NCI-H1694 (cell line): Measurements from ENCODE around the gene ALDOA.

ENCODE experiments used
- DNase-seq: peaks from one replicate; lab custom pipeline; 2025; lab: John Stamatoyannopoulos, UW

The ALDOA gene

GRCh38 chr16:30041841-30042240 lies 23.7 kb upstream of the ALDOA start:
- DNase-seq = peak; percentile 30

GRCh38 chr16:30046178-30046577 lies 19.4 kb upstream of the ALDOA start:
- DNase-seq = no peak

DNA sequence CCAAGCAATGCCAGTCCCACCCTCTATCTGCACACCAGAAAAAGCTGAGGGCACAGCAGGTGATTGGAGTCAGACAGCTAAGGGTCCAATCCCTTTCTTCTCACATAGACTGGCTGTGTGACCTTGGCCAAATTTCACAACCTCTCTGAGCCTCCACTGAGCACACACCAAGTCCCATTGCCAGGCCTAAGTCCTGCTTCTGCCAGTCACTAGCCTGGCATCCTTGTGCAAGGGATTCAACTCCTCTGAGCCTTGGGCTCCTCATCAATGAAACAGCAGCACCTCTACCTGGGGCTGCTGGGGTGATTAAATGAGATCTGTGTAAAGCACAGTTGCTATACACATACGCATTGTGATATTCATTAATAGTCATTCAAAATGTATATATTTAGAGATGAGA lies 19.0 kb upstream of the ALDOA start:
- DNase-seq = no peak

DNA sequence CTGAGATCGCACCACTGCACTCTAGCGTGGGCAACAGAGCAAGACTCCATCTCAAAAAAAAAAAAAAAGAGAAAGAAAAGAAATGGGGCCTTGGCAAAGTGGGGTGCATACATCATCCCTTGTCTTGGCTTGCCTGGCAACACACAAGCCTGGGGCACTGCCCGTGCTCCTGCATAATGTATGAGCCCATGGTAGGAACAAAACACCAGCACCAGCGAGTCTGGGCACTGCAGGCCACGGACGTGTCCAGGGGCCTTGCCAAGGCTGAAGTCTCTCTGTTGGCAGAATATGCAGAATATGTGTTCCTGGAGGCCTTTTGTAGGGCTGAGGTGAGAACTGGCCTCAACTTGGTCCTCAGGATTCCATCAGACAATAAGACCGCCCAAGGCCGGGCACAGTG lies 15.7 kb upstream of the ALDOA start:
- DNase-seq = no peak

- no peak for DNase-seq
Observed at GRCh38 chr16:30051518-30051917, 14.0 kb upstream of the ALDOA start.

GRCh38 chr16:30052671-30053372 lies 12.7 kb upstream of the ALDOA start:
- DNase-seq = peak; percentile 33

GRCh38 chr16:30053376-30054015 lies 12.1 kb upstream of the ALDOA start:
- no peak for DNase-seq

DNA sequence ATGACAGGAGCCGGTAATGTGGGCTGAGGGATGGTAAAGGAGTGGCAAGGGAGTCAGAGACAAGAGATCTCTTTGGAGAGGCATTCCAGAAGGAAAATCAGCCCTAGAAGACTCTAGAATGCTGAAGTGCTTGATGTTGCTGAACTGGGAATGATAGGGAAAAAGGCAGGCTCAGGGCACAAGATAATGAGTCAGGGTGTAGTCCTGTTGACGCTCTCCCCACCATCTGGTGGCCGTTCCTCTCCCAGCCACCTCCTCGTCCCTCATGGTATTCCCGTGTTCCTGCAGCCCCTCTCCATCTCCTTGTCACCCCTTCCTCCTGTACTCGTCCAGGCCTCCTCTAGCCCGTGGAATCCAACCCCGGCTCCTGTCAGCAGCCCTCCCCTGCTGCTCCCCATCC lies 11.1 kb upstream of the ALDOA start:
- DNase-seq = no peak

- no peak for DNase-seq
Observed at GRCh38 chr16:30054959-30055553, 10.5 kb upstream of the ALDOA start.

GRCh38 chr16:30060346-30060745 lies 5.2 kb upstream of the ALDOA start:
- no peak for DNase-seq

DNA sequence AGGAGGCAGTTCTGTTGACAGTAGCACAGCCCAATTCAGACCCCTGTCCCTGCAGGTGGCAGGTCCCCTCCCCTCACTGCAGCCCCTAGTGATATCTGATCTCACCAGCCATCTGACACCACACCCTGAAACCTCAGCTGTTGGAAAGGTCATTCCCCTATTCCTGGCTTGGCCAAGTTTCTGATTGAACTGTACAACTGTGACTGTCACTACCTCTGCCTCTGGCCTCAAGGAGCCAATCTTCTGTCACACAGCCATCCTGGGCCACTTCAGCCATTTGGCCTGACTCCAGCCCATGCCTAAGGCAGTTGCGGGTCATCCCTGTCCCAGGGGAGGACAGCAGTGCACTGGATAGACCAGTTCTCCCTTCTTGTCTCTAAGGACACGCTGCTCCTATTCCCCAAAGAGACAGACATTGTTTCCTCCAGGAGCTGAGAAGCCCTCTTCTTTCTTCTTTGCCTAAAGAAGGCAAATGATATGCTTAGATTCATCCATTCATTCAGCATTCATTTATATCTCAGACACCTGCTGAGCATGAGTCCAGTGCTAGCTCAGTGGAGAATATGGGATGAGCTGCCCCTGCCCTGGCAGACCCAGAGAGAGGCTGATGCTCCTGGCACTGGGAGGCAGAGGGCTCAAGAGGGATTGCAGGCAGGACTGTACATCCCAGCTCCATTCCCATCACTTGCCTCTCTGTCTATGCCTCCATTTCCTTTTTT lies 4.6 kb upstream of the ALDOA start:
- no peak for DNase-seq

DNA sequence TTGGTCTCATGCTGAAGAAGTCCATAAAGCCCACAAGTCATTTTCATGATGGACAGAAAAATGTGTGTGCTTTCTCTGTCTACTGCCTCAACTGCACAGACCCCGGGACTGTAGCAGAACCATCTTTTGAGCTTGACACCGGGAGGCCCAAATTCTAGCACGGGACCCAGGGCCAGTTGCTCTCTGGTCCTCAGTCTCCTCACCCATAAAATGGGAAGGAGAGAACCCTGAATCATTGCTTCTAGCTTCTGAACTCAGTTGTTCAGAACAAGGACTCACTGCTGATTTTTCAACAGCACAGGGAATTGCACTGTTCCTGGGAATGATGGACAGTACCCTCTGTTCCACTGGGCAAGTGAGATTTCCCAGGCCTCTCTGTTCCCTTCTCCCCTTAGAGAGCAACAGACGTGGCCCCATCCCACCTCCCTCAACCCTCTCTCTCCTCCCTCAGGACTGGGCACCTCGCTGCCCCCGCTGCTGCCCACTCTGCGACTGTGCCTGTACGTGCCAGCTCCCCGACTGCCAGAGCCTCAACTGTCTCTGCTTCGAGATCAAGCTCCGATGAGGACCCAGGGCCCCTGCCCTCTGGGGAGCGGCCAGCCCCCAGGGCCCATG lies 2.2 kb upstream of the ALDOA start:
- no peak for DNase-seq

GRCh38 chr16:30063893-30064728 lies 1.4 kb upstream of the ALDOA start:
- peak; percentile 28 for DNase-seq

GRCh38 chr16:30064729-30065101 lies 845 bp upstream of the ALDOA start:
- DNase-seq = no peak

DNA sequence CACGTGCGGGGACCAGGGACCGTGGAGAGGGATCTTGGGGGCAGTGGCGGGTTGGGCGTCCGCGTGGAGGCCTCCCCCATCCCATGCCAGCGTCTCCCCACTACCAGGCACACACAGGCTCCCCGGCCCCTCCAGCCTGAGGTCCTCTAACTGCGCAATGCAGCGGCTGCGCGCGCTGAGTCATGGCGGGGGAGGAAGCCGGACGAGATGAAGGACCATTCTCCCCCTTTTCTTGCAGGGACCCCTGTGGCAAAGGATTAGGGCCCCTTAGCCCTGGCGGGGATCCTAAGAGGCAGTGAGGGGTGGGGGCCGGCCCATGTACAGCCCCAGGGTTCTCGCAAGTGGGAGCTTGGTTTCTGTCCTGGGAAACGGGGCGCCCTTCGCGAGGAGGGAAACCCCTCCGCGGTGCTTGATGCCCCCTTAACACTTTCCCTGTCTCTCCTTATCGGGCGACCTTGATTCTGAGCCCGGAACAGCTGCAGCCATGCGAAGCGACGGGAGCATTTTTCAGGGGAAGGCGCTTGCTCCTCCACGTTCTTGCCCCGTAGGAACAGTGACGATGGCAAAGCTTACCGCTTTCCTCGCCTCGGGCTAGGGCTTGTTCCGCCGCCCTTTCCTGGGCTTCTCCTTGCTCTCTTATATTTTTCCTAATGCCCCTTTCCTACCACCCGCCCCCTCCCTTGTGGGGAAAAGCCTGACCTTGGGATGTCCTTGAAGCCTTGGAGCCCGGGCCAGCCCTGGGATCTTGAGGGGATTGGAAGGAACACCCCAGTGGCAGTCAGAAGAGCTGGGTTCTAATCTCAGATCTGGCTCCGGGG lies 592 bp downstream of the ALDOA start:
- no peak for DNase-seq

DNA sequence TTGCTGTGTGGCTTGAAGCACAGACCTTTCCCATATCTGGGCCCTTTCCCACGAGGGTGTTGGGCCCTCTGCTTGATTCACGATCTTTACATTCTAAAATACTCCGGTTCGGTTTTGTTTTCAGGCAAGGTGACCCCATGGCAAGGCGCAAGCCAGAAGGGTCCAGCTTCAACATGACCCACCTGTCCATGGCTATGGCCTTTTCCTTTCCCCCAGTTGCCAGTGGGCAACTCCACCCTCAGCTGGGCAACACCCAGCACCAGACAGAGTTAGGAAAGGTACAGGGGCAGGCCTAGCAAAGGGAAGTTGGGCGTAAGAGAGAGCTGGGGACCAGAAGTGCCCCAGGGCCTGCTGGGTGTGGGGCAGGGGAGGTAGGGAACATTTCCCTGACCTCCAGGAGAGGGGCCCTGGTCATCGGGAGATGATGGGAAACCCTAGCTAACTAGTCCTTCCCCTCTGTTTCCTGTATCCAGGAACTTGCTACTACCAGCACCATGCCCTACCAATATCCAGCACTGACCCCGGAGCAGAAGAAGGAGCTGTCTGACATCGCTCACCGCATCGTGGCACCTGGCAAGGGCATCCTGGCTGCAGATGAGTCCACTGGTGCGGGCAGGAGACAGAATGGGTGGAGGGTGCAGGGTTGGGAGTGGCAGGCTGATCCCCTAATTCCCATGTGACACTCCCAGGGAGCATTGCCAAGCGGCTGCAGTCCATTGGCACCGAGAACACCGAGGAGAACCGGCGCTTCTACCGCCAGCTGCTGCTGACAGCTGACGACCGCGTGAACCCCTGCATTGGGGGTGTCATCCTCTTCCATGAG lies 1.4 kb downstream of the ALDOA start:
- no peak for DNase-seq

- DNase-seq = no peak
Observed at GRCh38 chr16:30067584-30067916, 2.0 kb downstream of the ALDOA start.

- no peak for DNase-seq
Observed at GRCh38 chr16:30068333-30068732, 2.8 kb downstream of the ALDOA start.

DNA sequence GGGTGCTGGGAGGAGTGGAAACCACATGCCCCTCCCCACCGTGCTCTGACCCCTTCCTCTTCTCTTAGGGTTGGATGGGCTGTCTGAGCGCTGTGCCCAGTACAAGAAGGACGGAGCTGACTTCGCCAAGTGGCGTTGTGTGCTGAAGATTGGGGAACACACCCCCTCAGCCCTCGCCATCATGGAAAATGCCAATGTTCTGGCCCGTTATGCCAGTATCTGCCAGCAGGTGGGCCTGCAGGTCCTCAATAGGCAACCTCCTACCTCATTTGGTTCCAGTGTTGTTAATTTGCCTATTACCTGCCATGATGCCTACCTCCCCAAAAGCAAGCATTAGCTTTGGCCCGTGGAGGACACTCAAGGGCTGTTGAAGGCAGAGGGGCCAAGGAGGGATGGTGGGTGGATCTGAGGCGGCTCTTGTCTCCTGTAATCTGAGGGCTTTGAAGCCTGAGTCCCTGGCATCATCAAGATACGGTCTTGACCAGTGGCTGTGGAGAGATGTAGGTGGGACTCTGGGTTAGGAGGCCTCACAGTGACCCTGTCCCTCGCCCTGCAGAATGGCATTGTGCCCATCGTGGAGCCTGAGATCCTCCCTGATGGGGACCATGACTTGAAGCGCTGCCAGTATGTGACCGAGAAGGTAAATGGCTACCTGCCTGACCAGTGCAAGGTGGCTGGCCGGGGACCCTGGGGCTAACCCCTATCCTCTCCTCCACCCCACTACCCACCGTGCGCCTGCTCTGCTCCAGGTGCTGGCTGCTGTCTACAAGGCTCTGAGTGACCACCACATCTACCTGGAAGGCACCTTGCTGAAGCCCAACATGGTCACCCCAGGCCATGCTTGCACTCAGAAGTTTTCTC lies 3.4 kb downstream of the ALDOA start:
- no peak for DNase-seq
